Liver (tissue), 3 donors: ENCODE measurements around the gene DNAH3.

Experiments
- JUND ChIP-seq, 2 donors: IDR thresholded peaks; 2 replicates each; pipeline ENCODE4 v1.6.1; 2016; ENCODE audit warnings: antibody characterized with exemption in 2 of 2
- RAD21 ChIP-seq, 2 donors: IDR thresholded peaks; 2 replicates each; pipeline ENCODE4 v1.6.1; 2016; ENCODE audit warnings: antibody characterized with exemption in 2 of 2, mild to moderate bottlenecking in 2 of 2
- YY1 ChIP-seq: IDR thresholded peaks from 2 replicates; pipeline ENCODE4 v1.6.1; 2016; ENCODE audit warnings: antibody characterized with exemption, mild to moderate bottlenecking
- TF ChIP-seq, protein P1 (sequence below): fragments of 150-350 bp; IDR thresholded peaks from 2 replicates; pipeline ENCODE4 v1.5.1; 2017; ENCODE audit warnings: improper control_type of control experiment, low read depth, low read length; ENCODE audit not compliant: missing input control
- TF ChIP-seq, protein P2 (sequence below): IDR thresholded peaks from 2 replicates; pipeline ENCODE4 v1.6.1; 2016; ENCODE audit warnings: antibody characterized with exemption
- TF ChIP-seq, protein P3 (sequence below): IDR thresholded peaks from 2 replicates; pipeline ENCODE4 v1.6.1; 2016; ENCODE audit warnings: antibody characterized with exemption, mild to moderate bottlenecking
- donor health status: healthy.
- donor health status: healthy.

DNA sequence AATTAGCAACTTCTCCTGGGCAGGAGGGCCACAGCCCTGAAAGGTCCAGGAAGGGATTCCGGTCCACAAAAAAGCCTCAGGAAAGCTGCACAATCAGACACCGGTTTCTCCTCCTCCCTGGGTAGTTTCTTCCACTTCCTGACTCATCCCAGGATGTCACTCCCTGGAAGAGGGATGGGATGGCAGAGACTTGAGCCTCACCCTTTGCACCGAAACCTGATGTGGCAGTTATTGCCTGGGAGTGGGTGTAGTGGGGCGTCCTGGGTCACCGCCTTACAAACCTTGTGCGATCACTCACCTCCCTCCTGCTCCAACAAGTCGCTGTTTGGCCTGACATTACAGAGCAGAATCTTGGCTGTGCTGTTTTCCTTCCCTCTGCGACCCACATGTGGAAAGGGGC is 179.2 kb downstream of the DNAH3 start:
- TF ChIP-seq YY1: no peak
- no peak for TF ChIP-seq RAD21 (IDR thresholded peaks at IDR 0.05)
- TF ChIP-seq, protein P1, sequence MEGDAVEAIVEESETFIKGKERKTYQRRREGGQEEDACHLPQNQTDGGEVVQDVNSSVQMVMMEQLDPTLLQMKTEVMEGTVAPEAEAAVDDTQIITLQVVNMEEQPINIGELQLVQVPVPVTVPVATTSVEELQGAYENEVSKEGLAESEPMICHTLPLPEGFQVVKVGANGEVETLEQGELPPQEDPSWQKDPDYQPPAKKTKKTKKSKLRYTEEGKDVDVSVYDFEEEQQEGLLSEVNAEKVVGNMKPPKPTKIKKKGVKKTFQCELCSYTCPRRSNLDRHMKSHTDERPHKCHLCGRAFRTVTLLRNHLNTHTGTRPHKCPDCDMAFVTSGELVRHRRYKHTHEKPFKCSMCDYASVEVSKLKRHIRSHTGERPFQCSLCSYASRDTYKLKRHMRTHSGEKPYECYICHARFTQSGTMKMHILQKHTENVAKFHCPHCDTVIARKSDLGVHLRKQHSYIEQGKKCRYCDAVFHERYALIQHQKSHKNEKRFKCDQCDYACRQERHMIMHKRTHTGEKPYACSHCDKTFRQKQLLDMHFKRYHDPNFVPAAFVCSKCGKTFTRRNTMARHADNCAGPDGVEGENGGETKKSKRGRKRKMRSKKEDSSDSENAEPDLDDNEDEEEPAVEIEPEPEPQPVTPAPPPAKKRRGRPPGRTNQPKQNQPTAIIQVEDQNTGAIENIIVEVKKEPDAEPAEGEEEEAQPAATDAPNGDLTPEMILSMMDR: no peak
- TF ChIP-seq, protein P2, sequence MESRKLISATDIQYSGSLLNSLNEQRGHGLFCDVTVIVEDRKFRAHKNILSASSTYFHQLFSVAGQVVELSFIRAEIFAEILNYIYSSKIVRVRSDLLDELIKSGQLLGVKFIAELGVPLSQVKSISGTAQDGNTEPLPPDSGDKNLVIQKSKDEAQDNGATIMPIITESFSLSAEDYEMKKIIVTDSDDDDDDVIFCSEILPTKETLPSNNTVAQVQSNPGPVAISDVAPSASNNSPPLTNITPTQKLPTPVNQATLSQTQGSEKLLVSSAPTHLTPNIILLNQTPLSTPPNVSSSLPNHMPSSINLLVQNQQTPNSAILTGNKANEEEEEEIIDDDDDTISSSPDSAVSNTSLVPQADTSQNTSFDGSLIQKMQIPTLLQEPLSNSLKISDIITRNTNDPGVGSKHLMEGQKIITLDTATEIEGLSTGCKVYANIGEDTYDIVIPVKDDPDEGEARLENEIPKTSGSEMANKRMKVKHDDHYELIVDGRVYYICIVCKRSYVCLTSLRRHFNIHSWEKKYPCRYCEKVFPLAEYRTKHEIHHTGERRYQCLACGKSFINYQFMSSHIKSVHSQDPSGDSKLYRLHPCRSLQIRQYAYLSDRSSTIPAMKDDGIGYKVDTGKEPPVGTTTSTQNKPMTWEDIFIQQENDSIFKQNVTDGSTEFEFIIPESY: no peak
- no peak for TF ChIP-seq JUND (IDR thresholded peaks at IDR 0.05)
- TF ChIP-seq, protein P3, sequence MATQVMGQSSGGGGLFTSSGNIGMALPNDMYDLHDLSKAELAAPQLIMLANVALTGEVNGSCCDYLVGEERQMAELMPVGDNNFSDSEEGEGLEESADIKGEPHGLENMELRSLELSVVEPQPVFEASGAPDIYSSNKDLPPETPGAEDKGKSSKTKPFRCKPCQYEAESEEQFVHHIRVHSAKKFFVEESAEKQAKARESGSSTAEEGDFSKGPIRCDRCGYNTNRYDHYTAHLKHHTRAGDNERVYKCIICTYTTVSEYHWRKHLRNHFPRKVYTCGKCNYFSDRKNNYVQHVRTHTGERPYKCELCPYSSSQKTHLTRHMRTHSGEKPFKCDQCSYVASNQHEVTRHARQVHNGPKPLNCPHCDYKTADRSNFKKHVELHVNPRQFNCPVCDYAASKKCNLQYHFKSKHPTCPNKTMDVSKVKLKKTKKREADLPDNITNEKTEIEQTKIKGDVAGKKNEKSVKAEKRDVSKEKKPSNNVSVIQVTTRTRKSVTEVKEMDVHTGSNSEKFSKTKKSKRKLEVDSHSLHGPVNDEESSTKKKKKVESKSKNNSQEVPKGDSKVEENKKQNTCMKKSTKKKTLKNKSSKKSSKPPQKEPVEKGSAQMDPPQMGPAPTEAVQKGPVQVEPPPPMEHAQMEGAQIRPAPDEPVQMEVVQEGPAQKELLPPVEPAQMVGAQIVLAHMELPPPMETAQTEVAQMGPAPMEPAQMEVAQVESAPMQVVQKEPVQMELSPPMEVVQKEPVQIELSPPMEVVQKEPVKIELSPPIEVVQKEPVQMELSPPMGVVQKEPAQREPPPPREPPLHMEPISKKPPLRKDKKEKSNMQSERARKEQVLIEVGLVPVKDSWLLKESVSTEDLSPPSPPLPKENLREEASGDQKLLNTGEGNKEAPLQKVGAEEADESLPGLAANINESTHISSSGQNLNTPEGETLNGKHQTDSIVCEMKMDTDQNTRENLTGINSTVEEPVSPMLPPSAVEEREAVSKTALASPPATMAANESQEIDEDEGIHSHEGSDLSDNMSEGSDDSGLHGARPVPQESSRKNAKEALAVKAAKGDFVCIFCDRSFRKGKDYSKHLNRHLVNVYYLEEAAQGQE: no peak
